GM18868 (cell line): ENCODE data around the gene CARD9.

ENCODE experiments used
- ATAC-seq: cut with Tn5 transposase; IDR thresholded peaks from one replicate; pipeline ENCODE4 v1.9.1; 2021; ENCODE audit warnings: mild to moderate bottlenecking, moderate library complexity; ENCODE audit not compliant: unreplicated experiment

The CARD9 gene

DNA sequence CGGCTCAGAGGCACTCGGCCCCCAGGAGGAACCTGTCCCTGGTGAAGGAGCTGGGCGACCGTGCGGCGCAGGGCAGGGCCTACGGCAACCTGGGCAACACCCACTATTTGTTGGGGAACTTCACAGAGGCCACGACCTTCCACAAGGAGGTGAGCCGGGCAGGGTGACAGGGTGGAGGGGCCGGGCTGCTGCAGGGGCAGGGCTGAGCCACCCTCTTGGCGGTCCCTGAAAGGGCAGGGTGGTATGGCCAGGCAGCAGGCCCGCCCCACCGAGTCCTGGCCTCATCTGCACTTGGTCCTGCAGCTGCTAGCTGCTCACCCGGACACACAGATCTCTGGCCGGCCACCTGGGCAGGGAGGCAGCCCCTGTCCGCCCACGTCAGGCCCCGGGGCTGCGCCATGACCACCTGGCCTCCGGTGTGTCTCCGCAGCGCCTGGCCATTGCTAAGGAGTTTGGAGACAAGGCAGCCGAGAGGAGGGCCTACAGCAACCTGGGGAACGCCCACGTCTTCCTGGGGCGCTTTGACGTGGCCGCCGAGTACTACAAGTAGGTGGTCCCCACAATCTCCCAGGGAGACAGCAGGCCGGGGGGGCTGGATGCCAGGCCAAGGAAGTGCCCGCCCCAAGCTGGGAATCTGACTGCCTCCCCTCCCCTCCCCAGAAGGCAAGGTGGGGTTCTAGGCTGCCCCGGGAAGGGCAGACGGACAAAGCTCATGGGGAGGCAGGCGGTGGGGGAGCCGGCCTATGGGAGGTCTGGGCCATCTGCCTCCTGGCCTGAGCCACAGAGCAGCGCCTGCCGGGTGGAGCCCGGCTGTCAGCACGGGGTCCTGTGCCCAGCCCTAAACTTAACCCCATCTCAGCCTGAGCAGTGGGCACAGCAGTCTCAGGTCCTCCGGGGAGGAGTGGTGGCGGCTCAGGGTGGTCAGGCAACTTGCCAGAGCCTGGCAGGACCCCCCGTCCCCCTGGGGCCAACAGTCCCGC is 35.8 kb downstream of the CARD9 start:
- ATAC-seq: no peak

DNA sequence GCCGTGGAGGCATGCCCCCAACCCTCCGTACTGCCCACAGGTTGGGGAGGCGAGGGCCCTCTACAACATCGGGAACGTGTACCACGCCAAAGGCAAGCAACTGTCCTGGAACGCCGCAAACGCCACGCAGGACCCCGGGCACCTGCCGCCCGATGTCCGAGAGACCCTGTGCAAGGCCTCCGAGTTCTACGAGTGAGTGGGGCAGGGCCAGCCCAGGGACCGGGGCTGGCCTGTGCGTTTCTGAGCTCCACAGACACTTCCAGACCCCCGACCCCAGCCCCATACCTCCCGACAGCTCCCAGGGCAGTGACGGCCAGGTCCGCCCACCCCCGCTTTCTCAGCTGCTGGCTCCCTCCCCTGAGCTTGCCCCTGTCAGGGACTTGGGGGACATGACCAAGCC is 36.6 kb downstream of the CARD9 start:
- ATAC-seq: no peak

DNA sequence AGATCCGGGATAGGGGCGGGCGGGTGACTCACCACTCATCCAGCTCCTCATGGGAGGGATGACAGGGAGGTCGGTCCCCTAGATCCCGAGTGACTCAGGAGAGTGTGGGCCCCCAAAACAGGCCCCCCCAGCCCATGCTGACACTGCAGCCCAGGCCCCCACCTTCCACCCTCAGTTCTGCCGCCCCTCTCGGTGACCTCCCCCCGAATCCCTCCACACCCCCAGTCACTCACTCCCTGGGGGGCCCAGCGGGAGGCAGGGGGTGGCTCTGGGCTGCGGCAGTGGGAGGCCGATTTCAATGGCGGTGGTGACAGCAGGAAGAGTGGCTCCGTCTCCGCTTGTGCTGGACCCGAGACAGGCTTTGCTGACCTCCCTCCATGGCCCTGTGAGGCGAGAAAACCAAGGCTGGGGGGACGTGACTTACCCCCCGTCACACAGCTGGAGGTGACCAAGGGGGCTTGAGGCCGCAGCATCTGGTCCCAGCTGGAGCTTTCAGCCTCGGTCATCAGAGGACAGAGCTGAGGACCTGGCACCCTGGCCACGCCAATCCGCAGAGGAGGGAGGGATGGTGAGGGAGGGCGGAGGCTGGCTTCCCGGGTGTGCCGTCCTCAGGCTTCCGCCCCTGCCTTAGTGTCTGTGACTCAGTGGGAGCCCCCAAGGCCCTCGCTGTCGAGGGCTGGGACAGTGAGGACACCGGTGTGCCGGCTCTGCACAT is 37.2 kb downstream of the CARD9 start:
- no peak for ATAC-seq

DNA sequence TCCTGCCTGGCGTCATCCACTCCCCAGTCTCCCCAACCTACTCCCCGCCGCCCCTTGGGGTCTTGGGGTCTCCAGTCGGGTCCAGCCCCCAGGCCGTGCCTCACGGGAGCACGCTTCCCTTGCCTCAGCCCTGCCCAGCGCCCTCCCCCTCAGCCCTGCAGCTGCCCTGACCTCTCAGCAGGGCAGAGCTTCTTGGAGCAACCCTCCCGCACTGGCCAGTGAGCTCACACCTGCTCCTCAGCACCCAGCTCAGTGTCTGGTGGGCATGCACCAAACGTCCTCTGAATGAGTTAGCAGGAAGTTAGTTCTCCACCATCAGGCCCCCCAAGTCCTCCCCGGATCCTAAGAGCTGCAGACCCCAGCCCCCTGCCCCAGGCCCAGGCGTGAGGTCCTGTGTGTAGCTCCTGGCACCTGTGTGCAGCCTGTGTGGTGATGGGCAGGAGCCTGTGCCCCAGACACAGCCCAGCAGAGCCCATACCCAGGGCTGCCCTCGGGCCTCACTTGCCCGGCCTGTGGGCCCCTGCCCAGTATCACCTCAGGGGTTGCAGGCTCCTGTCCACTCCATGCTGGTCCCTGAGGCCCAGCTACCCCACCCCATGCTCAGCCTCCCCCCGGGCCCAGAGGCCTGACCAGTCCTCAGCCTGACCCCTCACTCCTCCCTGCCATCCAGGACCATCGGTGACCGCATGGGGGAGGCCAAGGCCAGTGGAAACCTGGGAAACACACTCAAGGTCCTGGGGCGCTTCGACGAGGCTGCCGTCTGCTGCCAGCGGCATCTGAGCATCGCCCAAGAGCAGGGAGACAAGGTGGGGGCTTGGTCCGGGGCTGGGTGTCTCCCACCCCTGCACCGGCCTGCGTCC is 37.9 kb downstream of the CARD9 start:
- no peak for ATAC-seq

DNA sequence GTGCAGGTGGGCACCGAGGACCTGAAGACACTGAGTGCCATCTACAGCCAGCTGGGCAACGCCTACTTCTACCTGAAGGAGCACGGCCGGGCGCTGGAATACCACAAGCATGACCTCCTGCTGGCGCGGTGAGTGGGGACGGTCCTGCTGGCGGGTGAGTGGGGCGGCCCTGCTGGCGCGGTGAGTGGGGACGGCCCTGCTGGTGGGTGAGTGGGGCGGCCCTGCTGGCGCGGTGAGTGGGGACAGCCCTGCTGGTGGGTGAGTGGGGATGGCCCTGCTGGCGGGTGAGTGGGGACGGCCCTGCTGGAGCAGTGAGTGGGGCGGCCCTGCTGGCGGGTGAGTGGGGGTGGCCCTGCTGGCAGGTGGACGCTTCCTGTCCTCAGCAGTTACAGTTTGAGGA is 38.9 kb downstream of the CARD9 start:
- no peak for ATAC-seq

DNA sequence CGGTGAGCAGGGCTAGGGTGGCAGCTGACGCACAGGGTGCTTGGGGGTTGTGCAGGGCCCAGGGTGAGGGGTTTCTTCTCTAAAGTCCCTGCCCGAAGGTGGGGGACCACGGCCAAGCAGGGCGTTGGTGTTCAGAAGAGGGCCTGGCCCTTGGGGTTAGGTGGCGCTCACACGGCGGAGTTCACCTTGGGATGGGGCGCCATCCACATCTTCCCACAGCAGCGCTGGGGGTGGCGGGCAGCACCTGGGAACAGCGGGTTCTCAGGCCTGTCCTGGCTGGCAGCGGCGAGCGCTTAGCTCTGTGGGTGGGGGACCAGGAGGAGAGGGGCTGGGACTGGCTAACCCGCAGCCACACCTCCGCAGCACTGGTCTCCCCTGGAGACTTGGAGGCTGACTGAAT is 40.0 kb downstream of the CARD9 start:
- no peak for ATAC-seq

DNA sequence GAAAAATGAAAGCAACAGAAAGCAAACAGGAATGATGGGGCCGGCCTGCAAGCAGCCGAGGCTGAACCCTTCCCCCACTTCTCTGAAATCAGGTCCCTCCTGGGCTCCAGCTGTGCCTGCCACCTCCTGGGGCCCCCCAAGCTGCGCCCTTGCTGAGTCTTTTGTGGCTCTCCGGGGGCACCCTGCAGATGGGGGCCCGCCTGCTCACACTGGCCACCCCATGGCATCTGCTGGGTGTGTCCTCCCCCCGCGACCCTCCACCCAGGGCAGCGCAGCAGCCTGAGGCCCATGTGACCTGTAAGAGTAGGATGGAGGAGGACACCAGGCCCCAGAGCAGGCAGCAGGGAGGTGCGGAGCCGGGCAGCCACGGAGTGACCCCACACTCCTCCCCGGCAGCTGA is 40.4 kb downstream of the CARD9 start:
- ATAC-seq: no peak

DNA sequence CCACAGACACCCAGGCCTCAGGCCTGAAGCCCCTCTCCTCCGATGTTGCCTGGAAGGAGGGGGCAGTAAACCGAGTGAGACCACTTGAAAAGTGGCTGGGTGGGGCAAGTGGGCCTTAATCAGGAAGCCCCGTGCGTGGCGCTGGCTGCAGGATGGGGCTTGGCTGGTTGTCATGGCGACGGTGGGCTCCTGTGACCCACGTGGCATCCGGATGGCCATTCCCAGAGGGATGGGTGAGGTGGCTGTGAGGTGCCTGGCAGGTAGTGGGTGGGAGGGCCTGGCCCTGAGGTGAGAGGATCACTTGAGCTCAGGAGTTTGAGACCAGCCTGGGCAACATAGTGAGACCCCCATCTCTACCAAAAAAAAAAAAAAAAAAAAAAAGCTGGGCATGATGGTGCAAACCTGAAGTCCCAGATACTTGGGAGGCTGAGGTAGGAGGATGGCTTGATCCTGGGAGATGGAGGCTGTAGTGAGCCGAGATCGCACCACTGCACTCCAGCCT is 40.9 kb downstream of the CARD9 start:
- no peak for ATAC-seq

DNA sequence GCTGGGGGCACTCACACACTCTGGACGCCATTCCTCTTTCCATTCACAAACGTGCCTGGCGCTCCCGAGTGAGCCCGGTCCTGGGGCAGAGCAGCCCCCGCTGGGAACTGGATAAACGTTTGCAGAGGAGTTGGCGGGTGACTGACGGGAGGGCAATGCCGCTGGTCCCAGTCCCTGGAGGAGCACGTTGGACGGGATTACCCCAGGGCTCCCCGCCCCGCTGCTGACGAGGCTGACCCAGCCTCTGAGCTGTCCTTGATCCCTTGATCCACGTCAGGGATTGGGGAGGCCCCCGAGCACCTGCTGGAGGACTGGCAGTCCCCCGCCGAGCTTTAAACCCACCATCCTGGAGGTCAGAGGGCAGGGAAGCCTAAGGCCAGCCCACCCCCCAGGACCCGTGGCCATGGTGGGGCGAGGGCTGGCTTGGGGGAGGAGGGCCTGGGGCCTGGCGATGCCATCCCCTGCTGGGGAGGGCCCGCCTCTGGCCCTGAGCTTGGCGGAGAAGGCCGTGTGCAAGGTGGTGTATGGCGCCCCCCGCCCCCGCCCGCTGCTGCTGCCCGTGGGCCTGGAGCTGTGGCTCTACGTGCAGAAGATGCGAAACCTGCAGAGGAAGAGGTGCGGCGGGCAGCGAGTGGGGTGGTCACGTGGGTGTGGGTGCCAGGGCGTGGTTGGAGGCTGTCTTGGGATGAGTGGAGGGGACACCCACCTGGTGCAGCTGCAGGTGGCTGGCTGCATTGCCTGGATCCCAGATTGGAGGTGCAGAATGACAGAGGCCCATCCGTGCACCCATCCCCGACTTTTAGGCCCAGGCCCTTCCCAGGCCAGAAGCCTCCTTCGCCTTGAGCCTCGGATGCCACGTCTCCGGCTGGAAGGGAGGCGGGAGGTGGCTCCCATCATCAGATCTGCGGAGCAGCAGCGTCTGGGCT is 41.6 kb downstream of the CARD9 start:
- ATAC-seq: no peak

DNA sequence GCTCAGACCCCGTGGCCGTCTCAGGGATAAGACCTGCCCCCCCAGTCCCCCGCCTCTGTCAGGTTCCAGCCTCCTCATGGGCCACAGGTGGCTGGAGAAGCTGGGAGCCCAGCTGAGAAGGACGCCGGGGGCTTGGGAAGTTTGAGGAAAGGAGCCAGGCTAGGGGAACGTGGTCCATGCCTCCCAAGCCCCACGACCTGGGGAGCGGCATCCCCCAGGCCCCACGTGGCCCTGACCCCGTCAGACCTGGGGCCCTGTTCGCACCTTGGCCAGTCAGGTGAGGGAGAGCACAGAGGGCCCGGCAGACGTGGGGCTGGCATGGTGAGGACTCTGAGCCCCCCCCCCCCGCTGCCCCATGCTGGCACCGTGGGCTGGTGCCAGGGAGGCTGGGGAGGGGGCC is 42.4 kb downstream of the CARD9 start:
- ATAC-seq: no peak

DNA sequence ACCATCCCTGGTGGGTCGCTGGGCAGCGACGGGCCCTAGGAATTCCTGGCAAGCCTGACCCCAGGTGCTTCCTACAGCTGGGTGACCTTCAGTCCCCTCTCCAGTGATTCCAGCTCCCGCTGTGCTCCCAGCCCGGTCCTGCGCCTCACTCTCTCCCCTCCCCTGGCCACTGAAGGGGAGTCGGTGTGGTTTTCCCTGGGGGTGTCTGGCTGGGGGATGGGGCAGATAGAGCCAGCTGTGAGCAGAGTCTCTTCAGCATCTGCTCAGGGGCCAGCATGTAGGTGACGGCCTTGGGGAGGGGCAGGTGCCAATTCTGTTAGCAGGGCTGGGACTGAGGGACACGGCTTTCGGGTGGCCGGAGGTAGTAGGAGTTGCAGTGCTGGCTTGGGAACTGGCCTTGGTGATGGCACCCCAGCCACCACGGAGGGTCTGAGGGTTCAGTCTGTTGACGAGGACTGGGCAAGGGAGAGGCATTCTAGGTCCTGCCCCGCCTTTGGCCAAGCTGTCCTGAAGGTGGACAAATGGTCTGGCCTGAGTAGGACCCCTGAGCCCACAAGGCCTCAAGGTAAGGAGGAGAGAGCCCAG is 43.0 kb downstream of the CARD9 start:
- no peak for ATAC-seq

DNA sequence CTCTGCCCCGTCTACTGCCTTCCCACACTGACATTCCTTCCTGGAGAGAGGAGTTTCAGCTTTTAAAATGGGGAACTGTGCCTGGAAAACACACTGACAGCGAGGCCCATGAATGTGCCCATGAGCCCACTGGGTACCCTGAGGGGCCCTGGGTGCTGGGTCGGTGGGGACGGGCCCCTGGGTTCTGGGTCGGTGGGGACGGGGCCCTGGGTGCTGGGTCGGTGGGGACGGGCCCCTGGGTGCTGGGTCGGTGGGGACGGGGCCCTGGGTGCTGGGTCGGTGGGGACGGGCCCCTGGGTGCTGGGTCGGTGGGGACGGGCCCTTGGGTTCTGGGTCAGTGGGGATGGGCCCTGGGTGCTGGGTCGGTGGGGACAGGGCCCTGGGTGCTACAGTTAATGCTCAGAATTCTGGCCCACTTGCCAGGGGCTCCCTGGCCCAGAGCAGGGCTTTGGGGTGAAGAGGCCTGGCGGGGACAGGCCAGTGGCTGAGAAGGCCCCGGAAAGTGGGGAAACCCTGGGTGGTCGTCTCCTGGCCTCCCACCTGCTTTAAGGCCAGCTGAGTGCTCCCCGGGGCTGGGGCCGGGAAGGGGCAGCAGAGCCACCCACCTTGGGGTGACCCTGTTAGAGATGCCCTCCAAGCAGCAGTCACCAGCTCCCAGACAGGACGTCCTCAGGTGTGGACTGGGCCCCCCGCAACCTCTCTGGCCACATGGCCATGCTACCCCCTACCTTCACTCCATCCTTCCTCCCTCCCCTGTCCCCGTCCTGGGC is 43.6 kb downstream of the CARD9 start:
- ATAC-seq: no peak

DNA sequence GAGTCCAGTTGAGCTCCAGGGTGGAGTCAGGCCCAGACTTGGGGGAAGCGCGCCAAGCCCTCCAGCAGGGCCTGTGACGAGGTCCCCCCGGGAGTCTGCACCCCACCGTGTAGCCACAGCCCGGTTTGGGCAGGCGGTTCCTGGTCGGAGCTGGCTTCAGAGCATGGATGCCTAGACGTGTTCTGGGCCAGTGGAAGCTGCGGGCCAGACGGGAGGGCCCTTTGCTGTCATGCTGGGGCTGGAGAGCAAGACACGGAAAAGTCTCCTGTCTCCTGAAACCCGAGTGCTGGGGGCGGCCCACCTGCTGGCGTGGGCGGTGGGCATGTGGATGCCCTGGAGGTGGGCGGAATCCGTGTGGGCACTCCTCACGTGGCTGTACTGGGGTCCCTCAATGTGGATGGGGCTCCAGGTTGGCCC is 44.2 kb downstream of the CARD9 start:
- no peak for ATAC-seq

DNA sequence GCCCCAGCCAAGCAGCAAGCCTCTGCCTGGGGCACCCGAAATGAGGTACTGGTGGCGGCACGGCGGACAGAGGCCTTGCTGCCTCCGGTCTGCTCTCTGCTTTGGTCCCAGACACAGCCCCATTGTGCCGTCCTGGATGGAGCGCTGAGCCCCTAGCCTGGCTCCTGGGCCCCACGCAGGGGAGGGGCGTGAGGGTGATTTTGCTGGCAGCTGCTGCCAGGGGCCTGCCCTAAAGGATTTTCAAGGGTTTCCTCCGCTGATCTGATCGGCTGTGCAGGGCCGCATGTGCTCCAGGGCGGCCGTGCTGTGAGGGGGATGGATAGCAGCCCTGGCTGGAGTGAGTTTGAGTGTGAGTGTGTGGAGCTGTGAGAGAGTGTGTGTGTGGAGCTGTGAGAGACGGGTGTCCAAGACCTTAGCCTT is 44.8 kb downstream of the CARD9 start:
- ATAC-seq: no peak

DNA sequence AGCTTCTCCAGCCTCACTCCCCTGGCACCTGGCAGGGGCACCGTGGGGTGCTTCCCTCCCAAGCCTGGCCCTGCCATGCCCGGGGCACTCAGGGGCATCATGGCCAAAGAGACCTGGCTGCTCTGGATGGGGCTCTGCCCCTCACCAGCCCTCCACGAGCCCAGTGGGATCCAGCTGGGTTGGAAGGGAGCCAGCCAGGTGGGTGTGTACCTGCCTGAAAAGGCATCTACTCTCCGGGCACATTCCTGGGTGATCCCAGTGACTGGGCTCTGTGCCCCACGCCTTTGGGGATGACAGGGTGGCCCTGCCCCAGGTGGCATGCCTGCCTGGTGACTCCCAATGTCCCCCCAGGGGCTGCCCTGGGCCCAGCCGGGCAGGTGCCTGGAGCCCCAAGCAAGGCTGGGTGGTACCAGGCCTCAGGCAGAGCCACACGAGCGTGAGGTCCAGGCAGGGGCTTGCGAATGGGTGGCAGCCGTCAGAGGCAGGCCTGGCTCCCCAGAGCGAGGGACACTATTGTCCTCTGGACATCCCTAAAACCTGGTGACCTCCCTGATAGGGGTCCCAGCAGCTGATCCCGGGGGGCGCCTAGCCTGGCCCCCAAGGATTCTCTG is 45.4 kb downstream of the CARD9 start:
- ATAC-seq: no peak

DNA sequence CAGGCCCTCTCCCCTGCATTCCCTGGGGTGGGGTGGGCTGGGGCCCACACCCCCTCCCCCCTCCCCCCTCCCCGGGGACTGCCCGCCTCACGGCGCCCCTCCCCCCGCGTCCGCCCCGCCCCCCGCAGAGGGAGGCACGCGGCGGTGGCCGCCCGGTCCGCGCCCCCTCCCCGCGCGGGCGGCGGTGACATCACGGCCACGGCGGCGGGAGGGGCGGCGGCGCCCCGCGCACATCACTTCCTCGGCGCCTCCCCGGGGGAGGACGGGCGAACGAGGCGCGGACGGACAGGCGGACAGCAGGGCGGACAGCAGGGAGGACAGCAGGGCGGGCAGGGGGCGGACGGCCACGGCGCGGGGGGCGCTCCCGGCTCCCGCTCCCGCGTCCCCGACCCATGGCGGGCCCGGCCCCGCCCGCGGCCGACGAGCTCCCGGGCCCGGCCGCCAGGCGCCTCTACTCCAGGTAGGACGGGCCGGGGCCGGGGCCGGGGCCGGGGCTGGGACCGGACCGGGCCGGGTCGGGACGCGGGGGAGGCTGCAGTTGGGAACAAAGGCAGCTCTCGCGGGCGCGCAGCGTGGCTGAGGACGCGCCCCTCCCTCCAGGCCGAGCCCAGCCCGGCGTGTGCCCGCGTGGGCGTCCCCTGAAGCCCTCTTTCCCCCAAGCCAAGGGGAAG is 46.0 kb downstream of the CARD9 start, which contains the start of gene GPSM1:
TSS of gene GPSM1 (plus strand) at position 236 of the 671 bp plus-strand sequence. CDS start at position 393, 157 bp downstream.
- no peak for ATAC-seq

DNA sequence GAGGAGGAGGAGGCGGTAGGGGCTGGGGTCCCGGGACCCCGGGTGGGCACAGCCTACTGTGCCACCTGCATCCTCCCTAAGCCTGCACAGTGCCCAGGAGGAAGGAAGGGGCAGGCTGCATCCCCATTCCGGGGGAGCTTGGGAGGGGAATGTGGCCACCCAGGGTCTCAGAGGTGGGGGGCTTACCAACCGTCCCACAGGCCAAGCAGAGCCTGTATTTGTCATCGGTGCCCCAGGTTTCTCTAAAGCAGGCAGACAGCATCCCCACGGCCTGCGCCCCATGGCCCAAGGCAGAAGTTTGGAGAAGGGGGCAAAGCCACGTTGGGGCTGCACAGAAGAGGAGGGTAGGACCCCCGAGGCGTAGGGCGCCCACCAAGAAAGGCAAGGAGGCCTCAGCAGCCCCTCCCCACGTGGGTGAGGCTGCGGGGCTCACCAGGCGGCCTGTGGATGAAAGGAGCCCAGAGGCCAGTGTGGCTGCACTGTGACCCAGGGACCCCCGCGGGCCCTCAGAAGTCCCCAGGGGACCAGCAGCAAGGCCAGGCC is 46.6 kb downstream of the CARD9 start:
- no peak for ATAC-seq
